Keratinocyte (primary cell): ENCODE results near the gene ANKRD28. TPM values are rescaled to one million over a fixed set of nuclear protein-coding genes. Genes with fewer than 3 reads are reported as not detected.

Experiments
- DNase-seq: peaks from one replicate; pipeline ENCODE4 v3.0.0-alpha.2; 2011; ENCODE audit warnings: low read depth, missing footprints, low spot score
- FAIRE-seq: peaks from 2 replicates; lab custom pipeline; 2011; peaks lifted over from hg19 to GRCh38; lab: Jason Lieb, UNC
- H2AFZ ChIP-seq: 2 replicates; pipeline ENCODE4 v1.6.0; 2012; ENCODE audit warnings: low read length, control low read depth, inconsistent platforms; ENCODE audit not compliant: control insufficient read depth
- H3K27ac ChIP-seq: 2 replicates; pipeline ENCODE4 v1.5.1; 2011; ENCODE audit warnings: low read length; ENCODE audit not compliant: control insufficient read depth, insufficient read depth
- H3K27me3 ChIP-seq: 3 replicates; pipeline ENCODE4 v1.6.0; 2011; ENCODE audit warnings: low read length; ENCODE audit not compliant: control insufficient read depth, insufficient read depth; ENCODE audit errors: extremely low read depth
- H3K36me3 ChIP-seq, 2 experiments: 2 replicates in 1 of 2; 3 replicates in 1 of 2; pipeline ENCODE4 v1.5.1; 2011; ENCODE audit warnings: low read length in 2 of 2, mild to moderate bottlenecking in 1 of 2; ENCODE audit not compliant: control insufficient read depth in 2 of 2, insufficient read depth in 2 of 2; ENCODE audit errors: extremely low read depth in 1 of 2
- H3K4me1 ChIP-seq: 3 replicates; pipeline ENCODE4 v1.5.1; 2011; ENCODE audit warnings: low read length; ENCODE audit not compliant: control insufficient read depth, insufficient read depth; ENCODE audit errors: extremely low read depth
- H3K4me2 ChIP-seq: 3 replicates; pipeline ENCODE4 v1.6.0; 2011; ENCODE audit warnings: low read depth, low read length; ENCODE audit not compliant: control insufficient read depth, insufficient read depth; ENCODE audit errors: extremely low read depth
- H3K4me3 ChIP-seq, 3 experiments: fragments of 200-600 bp in 1 of 3; sonication (generic) in 1 of 3; 2 replicates in 2 of 3; 3 replicates in 1 of 3; pipeline ENCODE4 v1.5.1; 2011 to 2016; ENCODE audit warnings: low read length in 3 of 3, mild to moderate bottlenecking in 3 of 3, control low read depth in 2 of 3, inconsistent platforms in 1 of 3, low read depth in 1 of 3, mixed read lengths in 1 of 3, mixed run types in 1 of 3, moderate library complexity in 1 of 3; ENCODE audit not compliant: control insufficient read depth in 2 of 3, insufficient read depth in 2 of 3; ENCODE audit errors: extremely low read depth in 1 of 3
- H3K79me2 ChIP-seq: 2 replicates; pipeline ENCODE4 v1.6.0; 2012; ENCODE audit warnings: low read length; ENCODE audit not compliant: control insufficient read depth, insufficient read depth
- H3K9ac ChIP-seq: 3 replicates; pipeline ENCODE4 v1.6.0; 2011; ENCODE audit warnings: low read length; ENCODE audit not compliant: control insufficient read depth, insufficient read depth; ENCODE audit errors: extremely low read depth
- H3K9me1 ChIP-seq: 3 replicates; pipeline ENCODE4 v1.6.0; 2011; ENCODE audit warnings: low read length; ENCODE audit not compliant: control insufficient read depth, insufficient read depth; ENCODE audit errors: extremely low read depth
- H3K9me3 ChIP-seq: 2 replicates; pipeline ENCODE4 v1.5.1; 2012; ENCODE audit warnings: low read depth, low read length; ENCODE audit not compliant: control insufficient read depth
- H4K20me1 ChIP-seq: 3 replicates; pipeline ENCODE4 v1.6.0; 2011; ENCODE audit warnings: low read length; ENCODE audit not compliant: control insufficient read depth, insufficient read depth; ENCODE audit errors: extremely low read depth
- EZH2 ChIP-seq: IDR thresholded peaks from one replicate; pipeline ENCODE4 v1.6.1; 2012; ENCODE audit warnings: inconsistent platforms, mild to moderate bottlenecking, low read length, moderate library complexity
- dilution Hi-C: fragments of 300-500 bp; cut with MboI; formaldehyde crosslinking; loops from one replicate; pipeline ENCODE4 v1.7.0; 2020; ENCODE audit warnings: low sequenced_read_pairs; ENCODE audit not compliant: extremely low pct_ligation_motif_present
- polyA plus RNA-seq, 5 experiments: library from polyadenylated mRNA; depleted of rRNA in 3 of 5; stranded (reverse) in 3 of 5; stranded (forward) in 1 of 5; unstranded in 1 of 5; fragments of >200 nt; gene quantifications; 1 replicate in 1 of 5; 2 replicates in 3 of 5; 3 replicates in 1 of 5; pipeline versions ENCODE4 v1.2.1 to v1.2.3, GENCODE V29; 2011 to 2012; ENCODE audit warnings: missing spikeins in 2 of 5, low read depth in 1 of 5, low replicate concordance in 1 of 5
- TF ChIP-seq, protein P1 (sequence below), 3 experiments: IDR thresholded peaks in 1 of 3; conservative IDR thresholded peaks in 1 of 3; optimal IDR thresholded peaks in 1 of 3; 2 replicates in 2 of 3; 3 replicates in 1 of 3; pipeline versions ENCODE3 to v1.5.1; 2011; ENCODE audit warnings: low read length in 3 of 3, mild to moderate bottlenecking in 3 of 3, moderate library complexity in 2 of 3, control low read depth in 1 of 3, inconsistent platforms in 1 of 3; ENCODE audit not compliant: insufficient read depth in 2 of 3; ENCODE audit errors: extremely low read depth in 1 of 3

Gene ANKRD28
- polyA plus RNA-seq, 1 donor (not counting 4 experiments of a cell fraction or from before 2014, with no cell fraction given): 32.7 TPM

DNA sequence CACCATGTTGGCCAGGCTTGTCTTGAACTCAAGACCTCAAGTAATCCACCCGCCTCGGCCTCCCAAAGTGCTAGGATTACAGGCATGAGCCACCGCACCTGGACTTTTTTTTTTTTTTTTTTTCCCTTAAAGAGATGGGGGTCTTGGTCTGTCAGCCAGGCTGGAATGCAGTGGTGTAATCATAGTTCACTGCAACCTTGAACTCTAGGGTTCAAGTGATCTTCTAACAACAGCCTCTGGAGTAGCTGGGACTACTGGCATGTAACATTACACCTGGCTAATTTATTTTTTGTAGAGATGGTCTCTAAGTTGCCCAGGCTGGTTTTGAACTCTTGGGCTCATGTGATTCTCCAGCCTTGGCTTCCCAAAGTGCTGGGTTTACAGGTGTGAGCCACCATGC is 81.6 kb downstream of the ANKRD28 start:
- Histone ChIP-seq H3K9ac (no peak overlapping the region), H4K20me1 (no peaks in the 10 kb centered on the region), H3K27ac (no peak overlapping the region), H3K36me3 (peaks cover 0 to 3% of the 10 kb centered on the region in 2 experiments), H3K9me3 (no peaks in the 10 kb centered on the region), H3K79me2 (no peaks in the 10 kb centered on the region), H3K4me3 (no peak overlapping the region), H2AFZ (no peak overlapping the region), H3K27me3 (no peaks in the 10 kb centered on the region), H3K9me1 (no peaks in the 10 kb centered on the region), H3K4me2 (no peak overlapping the region), H3K4me1 (no peaks in the 10 kb centered on the region)
- dilution Hi-C loops: no loop called here
- TF ChIP-seq, protein P1, sequence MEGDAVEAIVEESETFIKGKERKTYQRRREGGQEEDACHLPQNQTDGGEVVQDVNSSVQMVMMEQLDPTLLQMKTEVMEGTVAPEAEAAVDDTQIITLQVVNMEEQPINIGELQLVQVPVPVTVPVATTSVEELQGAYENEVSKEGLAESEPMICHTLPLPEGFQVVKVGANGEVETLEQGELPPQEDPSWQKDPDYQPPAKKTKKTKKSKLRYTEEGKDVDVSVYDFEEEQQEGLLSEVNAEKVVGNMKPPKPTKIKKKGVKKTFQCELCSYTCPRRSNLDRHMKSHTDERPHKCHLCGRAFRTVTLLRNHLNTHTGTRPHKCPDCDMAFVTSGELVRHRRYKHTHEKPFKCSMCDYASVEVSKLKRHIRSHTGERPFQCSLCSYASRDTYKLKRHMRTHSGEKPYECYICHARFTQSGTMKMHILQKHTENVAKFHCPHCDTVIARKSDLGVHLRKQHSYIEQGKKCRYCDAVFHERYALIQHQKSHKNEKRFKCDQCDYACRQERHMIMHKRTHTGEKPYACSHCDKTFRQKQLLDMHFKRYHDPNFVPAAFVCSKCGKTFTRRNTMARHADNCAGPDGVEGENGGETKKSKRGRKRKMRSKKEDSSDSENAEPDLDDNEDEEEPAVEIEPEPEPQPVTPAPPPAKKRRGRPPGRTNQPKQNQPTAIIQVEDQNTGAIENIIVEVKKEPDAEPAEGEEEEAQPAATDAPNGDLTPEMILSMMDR (optimal IDR thresholded peaks at IDR 0.05 in 1 of 3, IDR thresholded peaks at IDR 0.05 in 1 of 3, conservative IDR thresholded peaks at IDR 0.05 in 1 of 3; ENCODE audit: extremely low read depth in 1 of 3, insufficient read depth in 2 of 3, low read length in 3 of 3): no peak
- TF ChIP-seq EZH2: no peak
- FAIRE-seq: no peak
- no peak for DNase-seq

- no peak overlapping the region for H3K9ac ChIP-seq
- H3K4me3 ChIP-seq: no peak overlapping the region
- H3K36me3 ChIP-seq: peaks cover 0 to 3% of the 10 kb centered on the region in 2 experiments
- no peaks in the 10 kb centered on the region for H4K20me1 ChIP-seq
- no peaks in the 10 kb centered on the region for H3K9me3 ChIP-seq
- DNase-seq: no peak
- no peak for FAIRE-seq
- dilution Hi-C loops: no loop called here
- H3K27me3 ChIP-seq: no peaks in the 10 kb centered on the region
- H3K4me1 ChIP-seq: no peaks in the 10 kb centered on the region
- no peaks in the 10 kb centered on the region for H3K9me1 ChIP-seq
- no peak overlapping the region for H2AFZ ChIP-seq
- H3K27ac ChIP-seq: no peak overlapping the region
- H3K79me2 ChIP-seq: no peaks in the 10 kb centered on the region
- TF ChIP-seq, protein P1 (optimal IDR thresholded peaks at IDR 0.05 in 1 of 3, IDR thresholded peaks at IDR 0.05 in 1 of 3, conservative IDR thresholded peaks at IDR 0.05 in 1 of 3; ENCODE audit: extremely low read depth in 1 of 3, insufficient read depth in 2 of 3, low read length in 3 of 3): no peak
- TF ChIP-seq EZH2: no peak
- H3K4me2 ChIP-seq: no peak overlapping the region
Measured at GRCh38 chr3:15714448-15714847, 83.3 kb downstream of the ANKRD28 start.
